ENCODE measurements around the gene HCN1. TPM values are rescaled to one million over a fixed set of nuclear protein-coding genes. Genes with fewer than 3 reads are reported as not detected.
"Not testable (repeated sequence)": the region's sequence is repeated elsewhere in the genome, so short reads cannot be mapped to it uniquely, and the experiment has no call there.

The HCN1 gene
- total RNA-seq, 1 donor from 2014 or later: not detected

DNA sequence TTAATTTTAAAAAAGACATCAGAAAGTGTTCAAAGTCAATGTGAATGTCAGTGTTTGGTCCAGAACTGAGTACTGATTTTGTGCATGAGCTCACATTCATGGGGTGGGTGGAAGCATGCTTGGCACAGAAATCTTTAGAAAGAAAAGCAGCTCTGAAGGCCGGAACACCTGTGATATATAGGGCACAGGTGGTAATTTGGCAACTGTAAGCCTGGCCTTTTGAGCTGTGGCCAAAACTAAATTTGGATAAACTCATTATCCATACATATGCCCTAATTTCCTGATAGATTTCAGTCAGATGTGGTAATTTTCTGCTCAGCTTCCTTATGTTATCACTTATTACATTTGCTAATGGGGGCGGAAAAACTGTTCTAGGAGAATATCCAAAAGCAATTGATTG, 211.4 kb downstream of the HCN1 start:
- intact Hi-C loops (cut with micrococcal nuclease): no loop called here
- H3K27me3 Mint-ChIP-seq (ENCODE audit: low read depth): no peaks in the 10 kb centered on the region
- no peak overlapping the region for H3K27ac Mint-ChIP-seq
- no peak overlapping the region for H3K4me3 Mint-ChIP-seq (ENCODE audit: low read depth)
- DNase-seq (ENCODE audit: low spot score): no peak
- H3K36me3 Mint-ChIP-seq (ENCODE audit: low read depth): no peaks in the 10 kb centered on the region
- H3K9me3 Mint-ChIP-seq: peaks cover 45% of the 10 kb centered on the region
- H3K4me1 Mint-ChIP-seq (ENCODE audit: low read depth): no peaks in the 10 kb centered on the region

DNA sequence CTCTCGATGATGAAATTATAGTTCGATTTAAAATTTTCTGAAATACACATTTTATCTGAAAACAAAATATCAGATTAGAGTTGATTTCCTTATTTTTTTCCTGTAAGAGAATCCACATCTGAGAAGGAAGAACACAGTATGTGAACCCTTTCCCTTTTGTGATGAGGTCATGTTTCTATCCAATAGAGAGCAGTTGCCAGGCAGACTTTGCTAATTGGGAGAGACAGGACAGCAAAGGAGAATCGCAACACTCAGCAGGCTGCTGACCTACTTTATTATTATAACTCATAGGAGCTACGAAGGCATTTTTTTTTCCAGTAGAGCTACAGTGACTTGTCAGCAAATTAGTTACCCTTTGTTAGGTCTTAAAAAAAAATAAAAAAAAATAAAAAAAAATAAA, 242.1 kb downstream of the HCN1 start:
- intact Hi-C loops (cut with micrococcal nuclease): no loop called here

DNA sequence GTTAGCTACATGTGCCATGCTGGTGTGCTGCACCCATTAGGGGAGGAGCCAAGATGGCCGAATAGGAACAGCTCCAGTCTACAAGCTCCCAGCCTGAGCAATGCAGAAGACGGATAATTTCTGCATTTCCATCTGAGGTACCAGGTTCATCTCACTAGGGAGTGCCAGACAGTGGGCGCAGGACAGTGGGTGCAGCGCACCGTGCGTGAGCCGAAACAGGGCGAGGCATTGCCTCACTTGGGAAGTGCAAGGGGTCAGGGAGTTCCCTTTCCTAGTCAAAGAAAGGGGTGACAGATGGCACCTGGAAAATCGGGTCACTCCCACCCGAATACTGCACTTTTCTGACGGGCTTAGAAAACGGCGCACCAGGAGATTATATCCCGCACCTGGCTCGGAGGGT, 251.3 kb downstream of the HCN1 start:
- H3K4me1 Mint-ChIP-seq (ENCODE audit: low read depth); intact Hi-C loops (cut with micrococcal nuclease); H3K27ac Mint-ChIP-seq: not testable (repeated sequence)

More for the DNA sequence above, 242.1 kb downstream of the HCN1 start:
- Mint-ChIP-seq H3K27ac (no peak overlapping the region), H3K27me3 (ENCODE audit: low read depth) (no peaks in the 10 kb centered on the region), H3K36me3 (ENCODE audit: low read depth) (no peaks in the 10 kb centered on the region), H3K9me3 (peaks cover 23% of the 10 kb centered on the region), H3K4me3 (ENCODE audit: low read depth) (no peak overlapping the region), H3K4me1 (ENCODE audit: low read depth) (no peaks in the 10 kb centered on the region)
- DNase-seq (ENCODE audit: low spot score): no peak

DNA sequence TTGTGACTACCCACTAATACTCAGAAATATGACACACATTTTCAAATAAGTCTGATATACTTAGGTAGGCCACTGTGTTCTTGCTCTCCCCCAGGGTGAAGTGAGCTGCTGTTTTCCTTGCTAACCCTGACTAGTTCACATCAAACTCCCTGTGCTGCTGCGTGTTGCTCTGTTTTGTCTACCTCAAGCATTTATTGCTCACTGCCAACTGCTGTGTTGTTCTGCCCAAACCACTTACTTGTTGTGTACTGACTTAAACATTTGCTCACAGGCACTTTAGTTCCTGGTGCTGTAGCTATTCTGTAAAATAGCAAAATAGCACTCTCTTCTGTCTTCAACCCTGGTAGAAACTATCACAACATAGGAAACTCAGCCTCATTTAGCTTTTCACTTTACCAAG, 255.7 kb downstream of the HCN1 start:
- H3K9me3 Mint-ChIP-seq: peaks cover 25% of the 10 kb centered on the region
- intact Hi-C loops (cut with micrococcal nuclease): no loop called here
- no peaks in the 10 kb centered on the region for H3K4me1 Mint-ChIP-seq (ENCODE audit: low read depth)
- H3K36me3 Mint-ChIP-seq (ENCODE audit: low read depth): no peaks in the 10 kb centered on the region
- H3K27me3 Mint-ChIP-seq (ENCODE audit: low read depth): no peaks in the 10 kb centered on the region
- H3K4me3 Mint-ChIP-seq (ENCODE audit: low read depth): no peak overlapping the region
- H3K27ac Mint-ChIP-seq: no peak overlapping the region
- DNase-seq (ENCODE audit: low spot score): no peak

More for the DNA sequence above, 251.3 kb downstream of the HCN1 start:
- H3K4me3 Mint-ChIP-seq (ENCODE audit: low read depth); DNase-seq (ENCODE audit: low spot score); H3K36me3 Mint-ChIP-seq (ENCODE audit: low read depth); H3K27me3 Mint-ChIP-seq (ENCODE audit: low read depth): not testable (repeated sequence)
- peaks cover 25% of the 10 kb centered on the region for H3K9me3 Mint-ChIP-seq

DNA sequence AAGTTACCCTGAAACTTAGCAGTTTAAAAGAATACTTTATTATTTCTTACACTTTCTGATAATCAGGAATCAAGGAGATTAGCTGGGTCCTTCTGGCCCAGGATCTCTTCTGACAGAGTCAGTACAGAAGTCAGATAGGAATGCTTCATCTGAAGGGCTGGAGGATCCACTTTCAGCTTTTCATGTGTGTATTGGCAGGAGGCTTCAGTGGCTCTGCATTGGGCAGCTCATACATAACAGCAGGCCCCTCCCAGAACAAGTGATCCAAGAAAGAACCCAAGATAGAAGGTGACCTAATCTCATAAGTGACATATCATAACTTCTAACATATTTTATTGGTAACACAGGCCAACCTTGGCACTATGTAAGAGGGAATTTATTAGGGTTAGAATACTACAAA, 258.4 kb downstream of the HCN1 start:
- H3K4me3 Mint-ChIP-seq (ENCODE audit: low read depth): no peak overlapping the region
- H3K9me3 Mint-ChIP-seq: peaks cover 35% of the 10 kb centered on the region
- no peaks in the 10 kb centered on the region for H3K36me3 Mint-ChIP-seq (ENCODE audit: low read depth)
- H3K4me1 Mint-ChIP-seq (ENCODE audit: low read depth): no peaks in the 10 kb centered on the region
- DNase-seq (ENCODE audit: low spot score): no peak
- no peak overlapping the region for H3K27ac Mint-ChIP-seq
- no peaks in the 10 kb centered on the region for H3K27me3 Mint-ChIP-seq (ENCODE audit: low read depth)
- intact Hi-C loops (cut with micrococcal nuclease): no loop called here

DNA sequence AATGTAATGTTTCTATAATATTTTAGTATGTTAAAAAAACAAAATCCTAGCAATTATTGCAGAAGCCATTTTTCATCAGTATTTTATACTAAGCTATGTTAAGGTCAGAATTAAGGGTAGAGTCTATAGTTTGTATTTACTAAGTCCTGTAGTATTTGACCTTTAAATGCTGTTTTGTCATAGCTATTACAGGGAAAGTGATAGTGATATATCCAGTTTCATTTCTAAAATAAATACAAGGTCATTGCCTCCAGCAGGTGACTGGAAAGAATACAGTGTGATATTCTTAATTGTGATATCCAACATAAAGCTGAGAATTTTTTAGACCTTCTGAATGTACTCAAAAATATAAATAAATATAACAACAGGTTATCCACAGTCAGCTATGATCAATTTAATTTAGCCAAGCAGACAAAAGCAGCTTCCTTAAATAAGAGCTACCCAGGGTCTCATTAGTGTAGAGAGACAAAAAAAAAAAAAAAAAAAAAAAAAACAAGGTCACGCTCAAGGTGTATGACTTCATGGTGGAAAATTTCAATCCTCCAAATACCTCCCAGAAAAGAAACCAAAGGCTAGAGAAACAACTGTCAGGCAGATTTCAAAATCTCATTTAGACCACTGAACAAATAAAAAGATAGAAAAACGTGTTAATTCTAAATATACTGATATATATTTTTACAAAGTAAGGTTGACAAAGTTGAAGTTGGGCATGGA, 278.7 kb downstream of the HCN1 start:
- Mint-ChIP-seq H3K27me3 (ENCODE audit: low read depth) (no peaks in the 10 kb centered on the region), H3K36me3 (ENCODE audit: low read depth) (no peaks in the 10 kb centered on the region), H3K27ac (no peak overlapping the region), H3K4me1 (ENCODE audit: low read depth) (no peaks in the 10 kb centered on the region), H3K9me3 (peaks cover 47% of the 10 kb centered on the region), H3K4me3 (ENCODE audit: low read depth) (no peak overlapping the region)
- intact Hi-C loops (cut with micrococcal nuclease): no loop called here
- DNase-seq (ENCODE audit: low spot score): no peak

DNA sequence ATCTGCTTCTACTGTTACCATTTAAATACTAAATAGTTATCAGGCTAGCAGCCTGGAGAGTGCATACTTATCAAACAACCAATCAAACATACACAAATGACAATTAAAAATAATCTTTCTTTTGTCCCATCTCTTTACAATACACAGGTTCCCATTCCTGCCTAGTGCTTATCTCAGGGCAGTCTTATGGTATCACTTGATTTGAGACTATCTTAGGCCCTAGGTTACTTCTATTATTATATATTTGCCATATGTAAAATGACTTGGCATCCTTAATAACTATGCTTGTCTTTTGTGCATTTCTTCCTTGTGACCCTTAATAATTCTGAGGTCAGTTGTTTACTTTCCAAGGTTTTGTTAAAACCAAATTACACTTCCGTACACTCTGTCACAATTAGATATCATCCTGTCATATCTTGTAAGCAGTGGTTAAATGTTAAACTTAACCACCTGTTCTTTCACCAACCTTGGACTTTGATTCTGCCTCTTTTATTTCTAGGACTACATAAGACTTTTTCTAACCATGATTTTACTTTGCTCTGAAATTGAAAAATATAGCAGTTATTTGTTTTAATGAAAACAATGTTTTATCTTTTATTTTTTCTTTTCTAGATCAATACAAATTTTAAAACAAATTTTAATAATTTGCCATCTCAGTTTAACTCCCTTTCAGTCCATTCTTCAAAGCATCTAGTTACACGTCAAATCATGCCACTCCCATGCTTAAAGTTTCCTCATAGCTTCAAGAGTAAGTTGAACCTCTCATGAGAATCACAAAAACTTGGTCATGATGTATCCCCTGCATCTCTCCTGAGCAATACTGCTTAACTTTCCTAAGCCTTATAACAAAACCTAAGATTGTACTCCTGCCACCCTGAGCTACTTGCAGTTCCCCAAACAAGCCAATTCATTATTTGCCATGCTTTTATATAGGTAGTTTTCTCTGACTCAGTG, 281.3 kb downstream of the HCN1 start:
- H3K27ac Mint-ChIP-seq: no peak overlapping the region
- intact Hi-C loops (cut with micrococcal nuclease): no loop called here

DNA sequence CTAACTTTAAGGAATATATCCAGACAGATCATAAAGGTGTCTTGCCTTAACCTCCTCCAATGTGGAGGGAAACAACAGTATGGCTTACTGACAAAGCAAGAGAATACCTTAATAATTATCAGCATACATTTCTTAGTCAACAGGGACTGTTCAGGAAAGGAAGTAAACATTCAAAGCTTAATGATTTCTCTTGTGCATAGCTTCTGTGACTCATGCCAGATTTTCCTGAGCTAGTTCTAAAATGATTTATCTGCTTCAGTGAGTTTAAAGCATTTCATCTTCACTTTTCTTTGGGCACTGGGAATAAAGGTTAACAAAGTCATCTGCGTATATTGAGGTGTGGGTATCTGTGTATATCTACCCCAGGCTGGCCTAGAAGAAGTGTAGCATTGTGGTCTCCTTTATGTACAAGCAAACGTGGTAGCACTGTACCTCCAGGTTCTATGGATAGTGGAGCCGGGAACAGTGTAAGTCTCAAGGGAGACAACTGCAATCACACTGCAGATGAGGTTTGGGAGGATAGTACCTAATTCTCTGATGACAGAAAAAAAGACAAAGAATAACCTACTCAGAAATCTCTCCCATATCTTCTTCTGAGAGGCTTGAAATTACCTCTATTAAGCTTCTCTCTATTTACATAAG, 284.1 kb downstream of the HCN1 start:
- Mint-ChIP-seq H3K36me3 (ENCODE audit: low read depth) (no peaks in the 10 kb centered on the region), H3K27ac (no peak overlapping the region), H3K9me3 (peaks cover 35% of the 10 kb centered on the region), H3K4me3 (ENCODE audit: low read depth) (no peak overlapping the region), H3K27me3 (ENCODE audit: low read depth) (no peaks in the 10 kb centered on the region), H3K4me1 (ENCODE audit: low read depth) (no peaks in the 10 kb centered on the region)
- no peak for DNase-seq (ENCODE audit: low spot score)
- intact Hi-C loops (cut with micrococcal nuclease): no loop called here

More for the DNA sequence above, 281.3 kb downstream of the HCN1 start:
- no peak for DNase-seq (ENCODE audit: low spot score)
- Mint-ChIP-seq H3K36me3 (ENCODE audit: low read depth) (no peaks in the 10 kb centered on the region), H3K27me3 (ENCODE audit: low read depth) (no peaks in the 10 kb centered on the region), H3K4me1 (ENCODE audit: low read depth) (no peaks in the 10 kb centered on the region), H3K9me3 (peaks cover 43% of the 10 kb centered on the region), H3K4me3 (ENCODE audit: low read depth) (no peak overlapping the region)

DNA sequence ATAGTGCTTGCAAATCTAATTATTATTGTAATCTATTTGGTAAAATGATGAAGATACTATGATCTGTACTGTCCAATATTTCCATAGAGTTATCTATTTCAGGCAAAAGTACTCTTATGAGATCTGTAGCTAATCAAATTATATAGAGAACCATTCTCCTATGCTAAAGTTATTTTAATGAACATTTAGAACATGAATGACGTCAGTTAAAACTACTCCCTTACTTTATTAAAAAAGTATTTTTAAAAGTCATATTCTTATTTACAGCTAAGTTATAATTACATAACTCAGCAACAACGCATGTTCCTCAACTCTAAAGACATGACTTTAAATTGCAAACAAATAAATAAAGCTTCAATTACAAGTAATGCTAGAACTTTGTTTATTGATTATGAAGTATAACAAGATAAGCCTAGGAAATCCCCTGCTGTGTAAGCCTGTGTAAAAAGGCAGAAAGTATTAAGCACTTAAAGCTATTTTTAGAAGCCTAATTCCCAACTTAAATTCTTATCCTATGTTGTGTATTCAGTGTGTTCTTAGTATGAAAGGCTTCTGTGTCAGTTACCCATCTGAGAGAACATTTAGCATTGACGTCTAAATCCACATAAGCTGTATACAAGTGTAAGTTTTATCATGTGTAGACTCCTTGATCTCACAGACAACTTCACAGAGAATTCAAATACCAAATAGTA, 285.7 kb downstream of the HCN1 start:
- no peaks in the 10 kb centered on the region for H3K36me3 Mint-ChIP-seq (ENCODE audit: low read depth)
- peaks cover 37% of the 10 kb centered on the region for H3K9me3 Mint-ChIP-seq
- no peaks in the 10 kb centered on the region for H3K27me3 Mint-ChIP-seq (ENCODE audit: low read depth)
- no peak for DNase-seq (ENCODE audit: low spot score)
- H3K4me3 Mint-ChIP-seq (ENCODE audit: low read depth): no peak overlapping the region
- intact Hi-C loops (cut with micrococcal nuclease): no loop called here
- H3K27ac Mint-ChIP-seq: no peak overlapping the region
- no peaks in the 10 kb centered on the region for H3K4me1 Mint-ChIP-seq (ENCODE audit: low read depth)

DNA sequence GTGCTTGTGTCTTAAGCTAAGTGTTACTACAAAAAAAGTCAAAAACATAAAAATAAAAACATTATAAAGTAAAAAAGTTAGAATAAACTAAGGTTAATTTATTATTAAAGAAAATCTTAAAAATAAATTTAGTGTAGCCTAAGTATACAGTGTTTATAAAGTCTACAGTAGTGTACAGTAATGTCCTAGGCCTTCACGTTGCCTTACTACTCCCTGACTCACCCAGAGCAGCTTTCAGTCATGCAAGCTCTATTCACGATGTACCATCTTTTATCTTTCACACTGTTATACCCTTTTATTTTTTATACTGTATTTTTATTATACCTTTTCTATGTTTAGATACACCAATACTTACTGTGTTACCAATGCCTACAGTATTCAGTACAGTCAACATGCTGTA, 288.1 kb downstream of the HCN1 start:
- Mint-ChIP-seq H3K27ac (no peak overlapping the region), H3K27me3 (ENCODE audit: low read depth) (no peaks in the 10 kb centered on the region), H3K4me3 (ENCODE audit: low read depth) (no peak overlapping the region), H3K36me3 (ENCODE audit: low read depth) (no peaks in the 10 kb centered on the region), H3K9me3 (peaks cover 20% of the 10 kb centered on the region), H3K4me1 (ENCODE audit: low read depth) (no peaks in the 10 kb centered on the region)
- intact Hi-C loops (cut with micrococcal nuclease): no loop called here
- DNase-seq (ENCODE audit: low spot score): no peak

DNA sequence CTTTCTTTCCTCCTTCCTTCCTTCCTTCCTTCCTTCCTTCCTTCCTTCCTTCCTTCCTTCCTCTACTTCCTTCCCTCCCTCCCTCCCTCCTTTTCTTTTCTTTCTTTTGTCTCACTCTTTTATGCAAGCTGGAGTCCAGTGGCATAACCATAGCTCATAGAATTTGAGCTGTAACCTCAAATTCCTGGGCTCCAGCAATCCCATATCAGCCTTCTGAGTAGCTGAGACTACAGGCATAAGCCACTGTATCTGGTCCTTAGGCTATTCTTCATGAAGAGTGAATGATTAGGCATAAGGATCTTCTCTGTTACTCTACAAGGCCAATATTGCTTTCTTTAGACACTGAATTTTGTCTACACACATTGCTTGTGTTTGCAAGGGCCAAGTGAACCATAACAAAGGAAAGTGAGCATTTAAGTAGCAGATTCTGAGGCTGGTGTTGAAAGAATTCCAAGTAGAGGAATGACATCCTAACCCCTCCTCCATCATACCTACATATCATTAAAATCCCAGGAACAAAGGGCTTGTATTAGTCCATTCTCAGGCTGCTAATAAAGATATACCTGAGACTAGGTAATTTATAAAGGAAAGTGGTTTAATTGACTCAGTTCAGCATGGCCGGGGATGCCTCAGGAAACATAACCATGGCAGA, 293.2 kb downstream of the HCN1 start:
- Mint-ChIP-seq H3K27ac (no peak overlapping the region), H3K9me3 (peaks cover 18% of the 10 kb centered on the region), H3K36me3 (ENCODE audit: low read depth) (no peaks in the 10 kb centered on the region), H3K4me1 (ENCODE audit: low read depth) (no peaks in the 10 kb centered on the region), H3K27me3 (ENCODE audit: low read depth) (no peaks in the 10 kb centered on the region), H3K4me3 (ENCODE audit: low read depth) (no peak overlapping the region)
- no peak for DNase-seq (ENCODE audit: low spot score)
- intact Hi-C loops (cut with micrococcal nuclease): no loop called here

DNA sequence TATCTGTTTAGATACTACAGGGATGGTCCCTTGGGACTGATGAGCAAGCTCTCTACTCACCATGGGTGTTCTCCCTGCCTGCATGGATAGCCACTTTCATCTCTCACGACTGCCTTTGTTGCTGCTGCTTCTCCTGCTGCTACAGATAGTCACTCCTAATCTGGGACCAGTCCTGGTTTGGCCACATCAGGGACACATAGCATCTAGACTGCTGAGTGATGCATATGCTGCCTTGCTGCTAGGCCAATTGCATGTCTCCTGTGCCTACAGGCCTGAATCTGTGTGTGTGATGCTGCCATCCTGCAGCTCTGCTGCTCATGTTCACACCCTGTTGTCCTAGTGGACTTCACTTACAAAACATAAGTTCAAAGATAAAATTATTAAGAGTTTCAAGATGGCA, 297.1 kb downstream of the HCN1 start:
- H3K4me1 Mint-ChIP-seq (ENCODE audit: low read depth): no peaks in the 10 kb centered on the region
- DNase-seq (ENCODE audit: low spot score): no peak
- H3K27ac Mint-ChIP-seq: no peak overlapping the region
- H3K4me3 Mint-ChIP-seq (ENCODE audit: low read depth): no peak overlapping the region
- intact Hi-C loops (cut with micrococcal nuclease): no loop called here
- H3K36me3 Mint-ChIP-seq (ENCODE audit: low read depth): no peaks in the 10 kb centered on the region
- peaks cover 22% of the 10 kb centered on the region for H3K9me3 Mint-ChIP-seq
- H3K27me3 Mint-ChIP-seq (ENCODE audit: low read depth): no peaks in the 10 kb centered on the region

Data from activated T-helper 2 cell treated with anti-CD3 and anti-CD28 coated beads, Interferon-gamma antibody, Interleukin-2, Interleukin-4, amounts not matched to agents 10 μg/mL and 5 μg/mL and 100 μg/mL, durations not matched to agents 14 hours and 24 hours and 36 hours (primary cell).